GM18858 (cell line): Measurements from ENCODE around the gene ABCA7.

Experiments
- ATAC-seq: cut with Tn5 transposase; IDR thresholded peaks from one replicate; pipeline ENCODE4 v1.9.1; 2021; ENCODE audit not compliant: unreplicated experiment

Gene ABCA7, protein sequence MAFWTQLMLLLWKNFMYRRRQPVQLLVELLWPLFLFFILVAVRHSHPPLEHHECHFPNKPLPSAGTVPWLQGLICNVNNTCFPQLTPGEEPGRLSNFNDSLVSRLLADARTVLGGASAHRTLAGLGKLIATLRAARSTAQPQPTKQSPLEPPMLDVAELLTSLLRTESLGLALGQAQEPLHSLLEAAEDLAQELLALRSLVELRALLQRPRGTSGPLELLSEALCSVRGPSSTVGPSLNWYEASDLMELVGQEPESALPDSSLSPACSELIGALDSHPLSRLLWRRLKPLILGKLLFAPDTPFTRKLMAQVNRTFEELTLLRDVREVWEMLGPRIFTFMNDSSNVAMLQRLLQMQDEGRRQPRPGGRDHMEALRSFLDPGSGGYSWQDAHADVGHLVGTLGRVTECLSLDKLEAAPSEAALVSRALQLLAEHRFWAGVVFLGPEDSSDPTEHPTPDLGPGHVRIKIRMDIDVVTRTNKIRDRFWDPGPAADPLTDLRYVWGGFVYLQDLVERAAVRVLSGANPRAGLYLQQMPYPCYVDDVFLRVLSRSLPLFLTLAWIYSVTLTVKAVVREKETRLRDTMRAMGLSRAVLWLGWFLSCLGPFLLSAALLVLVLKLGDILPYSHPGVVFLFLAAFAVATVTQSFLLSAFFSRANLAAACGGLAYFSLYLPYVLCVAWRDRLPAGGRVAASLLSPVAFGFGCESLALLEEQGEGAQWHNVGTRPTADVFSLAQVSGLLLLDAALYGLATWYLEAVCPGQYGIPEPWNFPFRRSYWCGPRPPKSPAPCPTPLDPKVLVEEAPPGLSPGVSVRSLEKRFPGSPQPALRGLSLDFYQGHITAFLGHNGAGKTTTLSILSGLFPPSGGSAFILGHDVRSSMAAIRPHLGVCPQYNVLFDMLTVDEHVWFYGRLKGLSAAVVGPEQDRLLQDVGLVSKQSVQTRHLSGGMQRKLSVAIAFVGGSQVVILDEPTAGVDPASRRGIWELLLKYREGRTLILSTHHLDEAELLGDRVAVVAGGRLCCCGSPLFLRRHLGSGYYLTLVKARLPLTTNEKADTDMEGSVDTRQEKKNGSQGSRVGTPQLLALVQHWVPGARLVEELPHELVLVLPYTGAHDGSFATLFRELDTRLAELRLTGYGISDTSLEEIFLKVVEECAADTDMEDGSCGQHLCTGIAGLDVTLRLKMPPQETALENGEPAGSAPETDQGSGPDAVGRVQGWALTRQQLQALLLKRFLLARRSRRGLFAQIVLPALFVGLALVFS (N-terminal part only)

GRCh38 chr19:1039646-1040475 is at the start of gene ABCA7:
ABCA7 (plus strand) TSS chr19:1040107; CDS start chr19:1041362, 1,255 bp downstream.
- peak; percentile 65 for ATAC-seq

DNA sequence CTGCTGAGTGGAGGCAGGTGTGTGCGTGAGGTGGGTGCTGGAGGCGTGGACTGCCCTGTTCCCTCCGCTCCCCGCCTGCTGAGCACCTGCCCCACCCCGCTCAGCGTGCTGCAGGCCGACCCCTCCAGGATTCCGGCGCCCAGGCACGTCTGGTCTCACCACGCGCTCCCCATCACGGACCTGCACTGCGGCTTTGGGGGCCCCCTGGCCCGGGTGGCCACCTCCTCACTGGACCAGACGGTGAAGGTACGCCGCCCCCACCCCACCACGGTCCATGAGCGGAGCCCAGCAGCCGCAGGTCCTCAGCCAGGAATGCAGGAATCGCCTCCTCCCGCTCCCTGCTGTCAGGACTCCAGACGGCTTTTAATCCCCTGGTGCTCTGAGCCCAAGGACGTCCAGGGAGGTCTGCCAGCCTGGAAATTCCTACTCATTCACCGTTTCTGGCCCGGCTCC is 49.8 kb upstream of the ABCA7 start:
- ATAC-seq, result no peak

DNA sequence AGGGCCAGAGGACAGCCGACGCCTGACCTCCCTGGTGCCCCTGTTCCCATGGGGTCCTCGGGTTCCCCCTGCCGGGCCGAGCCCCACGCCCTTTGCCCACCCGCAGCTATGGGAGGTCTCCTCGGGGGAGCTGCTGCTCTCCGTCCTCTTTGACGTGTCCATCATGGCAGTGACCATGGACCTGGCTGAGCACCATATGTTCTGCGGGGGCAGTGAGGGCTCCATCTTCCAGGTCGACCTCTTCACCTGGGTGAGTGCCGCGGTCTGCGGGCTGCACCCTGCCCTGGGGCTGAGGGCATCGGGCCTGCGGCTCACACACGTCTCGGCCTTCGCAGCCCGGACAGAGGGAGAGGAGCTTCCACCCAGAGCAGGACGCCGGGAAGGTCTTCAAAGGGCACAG is 49.2 kb upstream of the ABCA7 start:
- ATAC-seq, result no peak

DNA sequence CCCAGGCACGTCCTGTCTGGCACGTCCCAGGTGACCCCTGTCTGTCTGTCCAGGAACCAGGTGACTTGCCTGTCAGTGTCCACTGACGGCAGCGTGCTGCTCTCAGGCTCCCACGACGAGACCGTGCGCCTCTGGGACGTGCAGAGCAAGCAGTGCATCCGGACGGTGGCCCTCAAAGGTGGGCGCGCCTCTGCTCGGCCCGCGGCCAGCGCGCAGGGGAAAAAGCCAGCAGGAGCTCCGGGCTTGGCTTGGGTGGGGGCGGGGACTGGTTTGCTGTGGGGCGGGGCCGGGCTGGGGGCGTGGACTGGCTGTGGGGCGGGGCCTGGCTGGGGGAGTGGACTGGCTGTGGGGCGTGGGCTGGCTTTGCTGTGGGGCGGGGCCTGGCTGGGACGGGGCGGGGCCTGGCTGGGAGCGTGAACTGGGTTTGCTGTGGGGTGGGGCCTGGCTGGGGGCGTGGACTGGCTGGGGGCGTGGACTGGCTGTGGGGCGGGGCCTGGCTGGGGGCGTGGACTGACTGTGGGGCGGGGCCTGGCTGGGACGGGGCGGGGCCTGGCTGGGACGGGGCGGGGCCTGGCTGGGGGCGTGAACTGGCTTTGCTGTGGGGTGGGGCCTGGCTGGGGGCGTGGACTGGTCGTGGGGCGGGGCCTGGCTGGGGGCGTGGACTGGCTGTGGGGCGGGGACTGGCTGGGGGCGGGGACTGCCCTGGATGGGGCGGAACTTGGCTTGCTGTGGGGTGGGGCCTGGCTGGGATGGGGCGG is 48.6 kb upstream of the ABCA7 start:
- no peak for ATAC-seq

- ATAC-seq, result no peak
Observed at GRCh38 chr19:991932-992669, 47.8 kb upstream of the ABCA7 start.

GRCh38 chr19:992670-993055 is 47.2 kb upstream of the ABCA7 start:
- no peak for ATAC-seq

GRCh38 chr19:993361-993830 is 46.5 kb upstream of the ABCA7 start:
- ATAC-seq, result no peak

GRCh38 chr19:993831-994393 is 46.0 kb upstream of the ABCA7 start:
- no peak for ATAC-seq

- ATAC-seq, result no peak
Observed at GRCh38 chr19:994516-994915, 45.4 kb upstream of the ABCA7 start.

DNA sequence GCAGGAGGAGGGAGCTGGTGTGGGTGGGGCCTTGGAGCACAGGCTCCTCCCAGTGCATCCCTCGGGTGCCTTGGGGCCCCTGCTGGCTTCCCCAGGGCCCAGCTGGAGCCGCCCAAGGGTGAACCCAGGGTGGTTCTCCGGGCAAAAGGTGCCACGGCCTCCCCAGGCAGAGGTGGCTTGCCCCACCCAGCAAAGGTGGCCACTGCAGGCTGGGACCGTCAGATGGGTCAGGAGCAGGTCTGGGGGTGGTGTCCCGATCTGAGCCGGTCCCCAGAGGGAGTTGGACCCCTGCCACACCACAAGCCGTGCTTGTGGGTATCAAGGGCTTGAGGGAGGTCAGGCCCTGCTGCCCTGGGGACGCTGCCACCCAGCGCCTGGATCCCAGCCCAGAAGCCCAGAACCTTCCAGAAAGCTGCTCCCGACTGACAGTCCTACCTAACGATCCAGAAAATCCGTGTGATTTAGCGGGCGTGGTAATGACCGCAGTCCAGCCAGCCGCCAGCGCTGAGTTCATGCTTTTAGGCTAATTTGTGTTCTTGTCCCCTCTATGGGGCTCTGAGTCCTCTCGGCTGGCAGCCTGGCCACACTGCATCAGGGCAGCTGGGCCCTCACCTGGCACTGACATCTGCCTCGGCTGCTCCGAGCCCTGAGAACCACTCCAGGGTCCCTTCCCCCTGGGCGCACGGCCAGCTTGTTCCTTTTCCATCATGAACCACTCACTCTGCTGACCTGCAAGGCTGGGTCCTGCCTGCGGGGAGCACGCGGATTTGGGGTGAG is 44.7 kb upstream of the ABCA7 start:
- no peak for ATAC-seq

DNA sequence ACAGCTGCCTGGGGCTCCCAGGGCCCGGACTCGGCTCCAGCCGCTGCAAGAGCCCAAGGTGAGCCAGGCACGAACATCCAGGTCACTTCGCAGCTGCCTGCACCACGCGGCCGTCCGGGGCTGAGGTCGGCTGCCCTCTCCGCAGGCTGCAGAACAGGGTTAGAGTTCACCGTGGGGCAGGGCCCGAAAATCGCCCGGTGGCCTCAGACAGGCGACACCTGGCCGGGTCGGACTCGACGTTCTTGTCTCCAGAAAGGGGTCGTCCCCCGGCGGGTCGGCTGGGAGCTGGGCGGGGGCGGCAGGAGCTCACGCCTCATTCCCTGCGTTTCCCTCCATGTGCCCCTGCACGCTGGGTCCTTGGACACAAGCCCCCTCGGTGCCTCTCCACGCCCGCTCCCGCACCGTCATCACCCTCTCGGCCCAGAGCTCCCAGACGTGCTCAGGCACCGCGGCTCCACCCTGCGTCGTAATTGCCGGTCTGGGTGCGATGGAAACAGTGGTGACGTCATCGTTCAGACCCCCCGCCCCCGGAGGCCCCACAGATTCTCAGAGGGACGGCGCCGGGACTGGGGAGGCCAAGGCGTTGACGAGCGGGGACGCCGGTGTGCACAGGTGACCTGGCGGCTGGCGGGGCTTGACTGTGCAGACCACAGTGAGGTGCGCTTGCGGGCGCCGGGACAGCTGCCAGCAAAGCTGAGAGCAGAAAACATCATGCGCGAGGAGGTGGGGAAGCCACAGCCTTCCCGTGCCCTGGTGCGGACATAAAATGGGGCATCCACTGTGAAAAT is 43.7 kb upstream of the ABCA7 start:
- no peak for ATAC-seq

- no peak for ATAC-seq
Observed at GRCh38 chr19:998064-998463, 41.8 kb upstream of the ABCA7 start.

- ATAC-seq, result no peak
Observed at GRCh38 chr19:999379-999719, 40.6 kb upstream of the ABCA7 start.

GRCh38 chr19:1000095-1000494 is 39.8 kb upstream of the ABCA7 start, which contains the start of gene GRIN3B:
GRIN3B (plus strand) TSS chr19:1000419; CDS start chr19:1000438, 19 bp downstream.
- ATAC-seq, result no peak

DNA sequence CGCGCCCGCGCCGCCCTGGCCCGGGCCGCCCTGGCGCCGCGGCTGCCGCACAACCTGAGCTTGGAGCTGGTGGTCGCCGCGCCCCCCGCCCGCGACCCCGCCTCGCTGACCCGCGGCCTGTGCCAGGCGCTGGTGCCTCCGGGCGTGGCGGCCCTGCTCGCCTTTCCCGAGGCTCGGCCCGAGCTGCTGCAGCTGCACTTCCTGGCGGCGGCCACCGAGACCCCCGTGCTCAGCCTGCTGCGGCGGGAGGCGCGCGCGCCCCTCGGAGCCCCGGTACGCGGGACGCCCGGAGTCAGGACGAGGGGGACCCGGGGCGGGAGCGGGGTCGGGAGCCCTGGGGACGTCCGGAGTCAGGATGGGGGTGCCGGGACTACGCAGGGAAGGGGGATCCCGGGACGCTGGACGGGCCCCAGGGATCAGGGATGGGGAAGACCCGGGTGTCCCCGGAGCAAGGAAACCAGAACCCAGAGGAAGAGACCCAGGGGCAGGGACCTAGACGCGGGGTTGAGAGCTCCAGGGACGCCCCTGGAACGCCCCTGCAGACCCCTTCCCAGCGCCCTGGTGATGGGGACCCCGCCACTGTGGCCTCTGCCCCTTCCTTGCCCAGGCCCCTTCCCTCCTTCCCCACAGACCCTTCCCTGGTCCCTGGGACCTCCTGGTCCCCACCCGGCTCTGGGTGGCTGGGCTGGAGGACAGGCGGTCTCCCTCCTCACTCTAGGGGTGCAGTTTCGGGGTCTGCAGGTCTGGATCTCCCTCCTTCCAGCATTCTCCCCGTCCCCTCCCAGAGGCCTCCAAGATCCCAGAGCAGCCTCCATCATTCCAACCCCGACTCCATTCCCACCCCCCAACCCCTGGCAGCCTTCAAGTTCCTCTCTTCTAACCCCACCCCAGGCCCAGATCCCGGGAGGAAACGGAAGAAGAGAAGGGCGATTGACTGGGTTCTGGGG is 39.0 kb upstream of the ABCA7 start:
- no peak for ATAC-seq
